Mesenchymal stem cell (in vitro differentiated cells and primary cell): Measurements from ENCODE around the gene GPR137B.
A peak's percentile ranks its signal among the peaks of the same experiment; 100 is the strongest.

ENCODE experiments used
- DNase-seq: peaks from one replicate; pipeline ENCODE4 v3.0.0-alpha.2; 2013
- H2AFZ ChIP-seq: one replicate; pipeline ENCODE4 v1.6.1; 2013; ENCODE audit warnings: low read depth, mild to moderate bottlenecking, control low read depth, inconsistent platforms, low read length, moderate library complexity
- H2AK5ac ChIP-seq: 2 replicates; pipeline ENCODE4 v1.6.1; 2013; ENCODE audit warnings: low read length, moderate library complexity, mild to moderate bottlenecking, inconsistent platforms; ENCODE audit not compliant: severe bottlenecking
- H2BK120ac ChIP-seq: one replicate; pipeline ENCODE4 v1.6.1; 2013; ENCODE audit warnings: low read depth, mild to moderate bottlenecking, inconsistent platforms, low read length, moderate library complexity
- H2BK12ac ChIP-seq, 2 experiments: one replicate each; pipeline ENCODE4 v1.6.1; 2013; ENCODE audit warnings: inconsistent platforms in 2 of 2, low read length in 2 of 2, mild to moderate bottlenecking in 2 of 2, moderate library complexity in 2 of 2, control low read depth in 1 of 2
- H2BK15ac ChIP-seq: one replicate; pipeline ENCODE4 v1.6.1; 2013; ENCODE audit warnings: mild to moderate bottlenecking, low read depth, inconsistent platforms; ENCODE audit not compliant: poor library complexity, severe bottlenecking
- H2BK5ac ChIP-seq: 2 replicates; pipeline ENCODE4 v1.6.1; 2013; ENCODE audit warnings: low read depth, mild to moderate bottlenecking, low read length, control low read depth, inconsistent platforms; ENCODE audit not compliant: poor library complexity, severe bottlenecking
- H3K14ac ChIP-seq, 2 experiments: one replicate each; pipeline ENCODE4 v1.6.1; 2013; ENCODE audit warnings: inconsistent platforms in 2 of 2, low read length in 2 of 2, control low read depth in 1 of 2, mild to moderate bottlenecking in 1 of 2, moderate library complexity in 1 of 2
- H3K18ac ChIP-seq, 2 experiments: one replicate each; pipeline ENCODE4 v1.6.1; 2013; ENCODE audit warnings: inconsistent platforms in 2 of 2, low read length in 2 of 2, control low read depth in 1 of 2, low read depth in 1 of 2, mild to moderate bottlenecking in 1 of 2
- H3K23ac ChIP-seq, 2 experiments: one replicate each; pipeline ENCODE4 v1.6.1; 2013; ENCODE audit warnings: inconsistent platforms in 2 of 2, low read length in 2 of 2, mild to moderate bottlenecking in 2 of 2, moderate library complexity in 2 of 2, control low read depth in 1 of 2
- H3K27ac ChIP-seq: 2 replicates; pipeline ENCODE4 v1.5.1; 2013; ENCODE audit warnings: mild to moderate bottlenecking, moderate library complexity, low read length, control low read depth, inconsistent platforms; ENCODE audit not compliant: poor library complexity, severe bottlenecking
- H3K27me3 ChIP-seq, 2 experiments: 2 replicates each; pipeline versions ENCODE4 v1.6.1 to v1.7.0; 2013; ENCODE audit warnings: low read length in 2 of 2, mild to moderate bottlenecking in 2 of 2, moderate library complexity in 2 of 2, control low read depth in 1 of 2, inconsistent platforms in 1 of 2; ENCODE audit not compliant: control insufficient read depth in 1 of 2, insufficient read depth in 1 of 2
- H3K36me3 ChIP-seq, 2 experiments: 2 replicates each; pipeline versions ENCODE4 v1.6.1 to v1.7.0; 2013; ENCODE audit warnings: low read length in 2 of 2, control low read depth in 1 of 2, inconsistent platforms in 1 of 2, low read depth in 1 of 2, mild to moderate bottlenecking in 1 of 2; ENCODE audit not compliant: insufficient read depth in 2 of 2, control insufficient read depth in 1 of 2
- H3K4ac ChIP-seq, 2 experiments: one replicate each; pipeline ENCODE4 v1.6.1; 2013; ENCODE audit warnings: inconsistent platforms in 2 of 2, low read length in 2 of 2, mild to moderate bottlenecking in 2 of 2, moderate library complexity in 2 of 2, control low read depth in 1 of 2, low read depth in 1 of 2
- H3K4me1 ChIP-seq: 2 replicates; pipeline ENCODE4 v1.6.1; 2013; ENCODE audit warnings: low read depth, low read length, control low read depth; ENCODE audit not compliant: control insufficient read depth, insufficient read depth
- H3K4me2 ChIP-seq: 2 replicates; pipeline ENCODE4 v1.6.1; 2013; ENCODE audit warnings: low read length, mild to moderate bottlenecking, inconsistent platforms; ENCODE audit not compliant: poor library complexity, severe bottlenecking
- H3K4me3 ChIP-seq, 2 experiments: 2 replicates each; pipeline versions ENCODE4 v1.5.1 to v1.7.0; 2013; ENCODE audit warnings: low read length in 2 of 2, mild to moderate bottlenecking in 2 of 2, control low read depth in 1 of 2, low read depth in 1 of 2; ENCODE audit not compliant: insufficient read depth in 1 of 2
- H3K79me1 ChIP-seq: replicated peaks from 2 replicates; pipeline ENCODE4 v1.6.1; 2013; ENCODE audit warnings: mild to moderate bottlenecking, control low read depth, low read length, inconsistent platforms; ENCODE audit not compliant: poor library complexity, severe bottlenecking
- H3K9ac ChIP-seq: 2 replicates; pipeline ENCODE4 v1.7.0; 2013; ENCODE audit warnings: mild to moderate bottlenecking, low read length, moderate library complexity
- H3K9me3 ChIP-seq: 2 replicates; pipeline ENCODE4 v1.7.0; 2013; ENCODE audit warnings: mild to moderate bottlenecking, low read length; ENCODE audit not compliant: control insufficient read depth
- H4K8ac ChIP-seq: one replicate; pipeline ENCODE4 v1.6.1; 2013; ENCODE audit warnings: inconsistent platforms, mild to moderate bottlenecking, low read length, moderate library complexity
- H4K91ac ChIP-seq: one replicate; pipeline ENCODE4 v1.6.1; 2013; ENCODE audit warnings: mild to moderate bottlenecking, low read length, inconsistent platforms
- WGBS: methylation state at CpG from one replicate; pipeline ENCODE4 v1.1.7; 2013; ENCODE audit warnings: mixed read lengths; 5-methylcytosine and 5-hydroxymethylcytosine counted together

GPR137B gene

DNA sequence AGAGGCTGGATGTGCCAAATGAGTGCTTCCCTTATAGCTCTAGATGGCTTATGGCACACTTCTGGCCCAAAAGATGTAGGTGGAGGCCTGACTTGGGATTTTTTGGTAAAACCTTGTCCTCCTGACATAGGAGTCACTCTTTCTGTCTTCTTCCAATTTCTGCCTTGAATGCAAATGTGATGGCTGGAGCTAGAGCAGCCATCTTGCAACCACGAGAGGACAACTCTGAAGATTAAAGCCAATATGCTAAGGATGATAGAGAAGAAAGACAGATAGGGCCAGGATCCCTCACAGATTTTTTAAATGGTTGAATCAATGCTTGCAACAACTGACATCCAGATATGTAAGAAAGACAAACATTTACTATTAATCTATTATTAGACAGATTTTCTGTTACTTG is 8.5 kb upstream of the GPR137B start:
- Histone ChIP-seq H3K9me3 (no peaks in the 10 kb centered on the region), H2BK15ac (no peak overlapping the region), H3K4me1 (peaks cover 1% of the 10 kb centered on the region), H3K23ac (no peak overlapping the region), H3K27me3 (peaks cover 27 to 59% of the 10 kb centered on the region in 2 experiments), H2BK120ac (no peak overlapping the region), H3K4me2 (no peak overlapping the region), H2AFZ (no peak overlapping the region), H3K9ac (no peak overlapping the region), H3K27ac (no peak overlapping the region), H4K91ac (no peak overlapping the region), H2BK5ac (no peak overlapping the region), H2BK12ac (no peak overlapping the region), H3K4me3 (no peak overlapping the region), H3K18ac (no peak overlapping the region), H3K14ac (no peak overlapping the region), H3K36me3 (no peaks in the 10 kb centered on the region), H3K79me1 (no peaks in the 10 kb centered on the region), H3K4ac (no peak overlapping the region), H2AK5ac (no peak overlapping the region), H4K8ac (no peak overlapping the region)
- 100% methylated on average over 1 of the region's 1 CpG for WGBS
- no peak for DNase-seq

DNA sequence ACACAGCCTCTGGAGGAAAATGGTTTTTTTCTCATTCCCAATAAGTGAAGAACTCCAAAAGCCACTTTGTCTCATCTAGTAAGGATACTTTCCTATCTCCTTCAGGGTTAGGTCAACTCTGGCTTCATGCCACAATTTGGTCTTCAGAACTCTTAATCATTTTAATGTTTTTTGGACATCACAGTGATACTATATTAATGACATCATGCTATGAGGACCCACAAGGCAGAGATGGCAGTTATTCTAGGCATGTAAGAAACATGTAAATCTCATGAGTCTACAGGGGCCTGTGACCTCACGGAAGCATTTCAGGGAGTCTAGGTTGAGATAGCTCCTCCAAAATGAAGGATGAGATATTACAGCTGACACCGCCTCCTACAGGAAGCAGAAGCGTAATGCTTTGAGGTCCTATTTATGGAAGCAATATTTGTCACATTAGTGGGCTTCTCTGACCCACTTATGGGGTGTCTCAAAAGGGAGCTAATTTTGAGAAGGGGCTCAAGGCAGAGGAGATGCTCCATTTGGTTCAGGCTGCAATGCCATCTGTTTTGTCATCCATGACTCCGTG is 5.0 kb upstream of the GPR137B start:
- no peak overlapping the region for H2BK15ac ChIP-seq
- no peak overlapping the region for H2AK5ac ChIP-seq
- no peak overlapping the region for H3K9ac ChIP-seq
- no peak overlapping the region for H4K8ac ChIP-seq
- H3K27ac ChIP-seq, result no peak overlapping the region
- no peak overlapping the region for H4K91ac ChIP-seq
- 76% methylated on average over 4 of the region's 4 CpGs for WGBS
- no peak overlapping the region for H2BK120ac ChIP-seq
- no peak overlapping the region for H3K4ac ChIP-seq
- no peaks in the 10 kb centered on the region for H3K36me3 ChIP-seq
- no peak overlapping the region for H2BK12ac ChIP-seq
- H3K9me3 ChIP-seq, result no peaks in the 10 kb centered on the region
- no peak overlapping the region for H3K18ac ChIP-seq
- no peak overlapping the region for H2AFZ ChIP-seq
- no peaks in the 10 kb centered on the region for H3K79me1 ChIP-seq
- H3K14ac ChIP-seq, result no peak overlapping the region
- H3K4me3 ChIP-seq, result no peak overlapping the region
- no peak overlapping the region for H3K23ac ChIP-seq
- no peak overlapping the region for H2BK5ac ChIP-seq
- H3K4me1 ChIP-seq, result peaks cover 5% of the 10 kb centered on the region
- H3K4me2 ChIP-seq, result no peak overlapping the region
- no peak for DNase-seq
- peaks cover 42 to 69% of the 10 kb centered on the region in 2 experiments for H3K27me3 ChIP-seq

DNA sequence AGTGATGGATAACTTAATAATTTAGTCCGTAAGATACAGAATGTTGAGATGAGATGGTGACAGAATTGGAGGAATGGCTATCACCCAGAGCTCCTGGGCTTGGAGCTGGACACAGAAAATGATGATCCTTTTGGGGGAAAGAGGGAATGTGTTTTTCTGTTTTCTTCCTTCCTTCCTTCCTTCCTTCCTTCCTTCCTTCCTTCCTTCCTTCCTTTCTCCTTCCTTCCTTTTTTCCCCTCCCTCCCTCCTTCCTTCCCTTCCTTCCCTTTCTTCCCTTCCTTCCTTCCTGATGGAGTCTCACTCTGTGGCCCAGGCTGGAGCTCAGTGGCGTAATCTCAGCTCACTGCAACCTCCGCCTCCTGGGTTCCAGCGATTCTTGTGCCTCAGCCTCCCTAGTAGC is 2.8 kb upstream of the GPR137B start:
- Histone ChIP-seq H3K9ac (no peak overlapping the region), H3K79me1 (peaks cover 2% of the 10 kb centered on the region), H3K4ac (no peak overlapping the region), H3K18ac (no peak overlapping the region), H4K8ac (no peak overlapping the region), H3K4me3 (no peak overlapping the region), H2AK5ac (no peak overlapping the region), H3K23ac (no peak overlapping the region), H2BK12ac (no peak overlapping the region), H2AFZ (no peak overlapping the region), H3K9me3 (no peaks in the 10 kb centered on the region), H3K27ac (no peak overlapping the region), H2BK120ac (no peak overlapping the region), H2BK15ac (no peak overlapping the region), H3K36me3 (no peaks in the 10 kb centered on the region), H3K4me1 (peaks cover 11% of the 10 kb centered on the region), H3K14ac (no peak overlapping the region), H3K4me2 (no peak overlapping the region), H4K91ac (no peak overlapping the region), H3K27me3 (peaks cover 36 to 53% of the 10 kb centered on the region in 2 experiments), H2BK5ac (no peak overlapping the region)
- WGBS, result 94% methylated on average over 4 of the region's 4 CpGs
- no peak for DNase-seq

DNA sequence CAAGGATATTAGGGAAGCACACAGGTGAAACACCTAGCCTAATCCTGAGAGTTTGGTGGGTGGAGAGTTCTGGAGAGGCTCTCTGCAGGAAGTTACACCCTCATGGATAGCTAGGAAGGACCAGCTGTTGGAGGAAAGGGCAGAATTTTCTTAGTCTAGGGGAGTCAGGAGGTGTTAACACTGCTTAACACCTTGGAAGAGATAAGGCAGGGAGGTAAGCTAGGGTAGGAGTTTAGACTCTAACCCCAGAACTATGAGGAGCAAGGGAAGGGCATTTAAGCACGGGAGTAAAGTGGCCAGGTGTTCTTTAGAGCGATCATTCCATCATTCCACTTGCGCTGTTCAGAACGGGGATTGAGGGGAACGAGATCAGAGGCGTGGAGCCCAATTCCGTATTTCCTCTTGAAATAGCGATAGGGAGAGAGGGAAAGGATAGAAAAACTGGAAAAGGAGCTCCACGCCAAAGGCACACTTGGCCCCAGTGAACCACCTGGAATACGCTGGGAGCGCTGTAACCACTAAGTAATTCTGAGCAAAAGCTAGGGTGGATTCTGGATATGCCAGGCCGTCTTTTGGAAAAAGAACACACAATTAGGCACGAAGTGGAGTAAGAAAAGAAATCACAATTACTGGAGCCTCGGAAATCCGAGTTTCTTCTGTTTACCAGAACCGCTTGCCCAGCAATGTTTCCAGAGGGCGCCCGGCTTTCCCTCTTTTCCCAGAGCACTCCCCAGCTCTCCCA is 1.5 kb upstream of the GPR137B start:
- Histone ChIP-seq H3K23ac (no peak overlapping the region), H4K8ac (no peak overlapping the region), H3K18ac (no peak overlapping the region), H3K9me3 (no peaks in the 10 kb centered on the region), H2BK15ac (no peak overlapping the region), H3K14ac (no peak overlapping the region), H3K4me1 (peaks cover 17% of the 10 kb centered on the region), H3K27me3 (peaks cover 23 to 40% of the 10 kb centered on the region in 2 experiments), H3K4me2 (peak overlapping the region; percentile 96), H2BK120ac (no peak overlapping the region), H2BK5ac (no peak overlapping the region), H3K4me3 (peak overlapping the region; percentile 47 to 78), H3K9ac (peak overlapping the region; percentile 62), H3K27ac (no peak overlapping the region), H2AFZ (peak overlapping the region; percentile 54), H2BK12ac (no peak overlapping the region), H4K91ac (no peak overlapping the region), H3K79me1 (peaks cover 8% of the 10 kb centered on the region), H3K36me3 (no peaks in the 10 kb centered on the region), H3K4ac (no peak overlapping the region), H2AK5ac (no peak overlapping the region)
- no peak for DNase-seq
- WGBS, result 10% methylated on average over 18 of the region's 18 CpGs
